B cell (primary cell): ENCODE measurements around the gene ARHGEF6. TPM values are rescaled to one million over a fixed set of nuclear protein-coding genes. Genes with fewer than 3 reads are reported as not detected.
A peak's percentile ranks its signal among the peaks of the same experiment; 100 is the strongest.

Experiments used
- ATAC-seq: fragments of 200-7000 bp; cut with Tn5 transposase; one replicate; pipeline ENCODE4 v1.10.0; 2021; ENCODE audit warnings: low read depth, mild to moderate bottlenecking, moderate number of reproducible peaks, moderate library complexity
- CTCF ChIA-PET: fragments of 350-600 bp; sonication (Branson Sonifier 250); formaldehyde crosslinking; loops from one replicate; lab custom pipeline; 2021; ENCODE audit warnings: antibody characterized with exemption, inconsistent platforms; lab: Charles Lee
- POLR2A ChIA-PET: fragments of 350-600 bp; sonication (Branson Sonifier 250); formaldehyde crosslinking; loops from one replicate; lab custom pipeline; 2021; ENCODE audit warnings: antibody characterized with exemption; lab: Charles Lee
- DNase-seq: peaks from one replicate; pipeline ENCODE4 v3.0.0; 2013
- H2AFZ ChIP-seq: 2 replicates; pipeline ENCODE4 v1.6.1; 2012; ENCODE audit warnings: mild to moderate bottlenecking, low read depth, low read length; ENCODE audit not compliant: insufficient read depth, poor library complexity, severe bottlenecking
- H3K27ac ChIP-seq, 2 donors: 1 replicate in 1 of 2; 2 replicates in 1 of 2; pipeline ENCODE4 v1.5.1; 2012 to 2013; ENCODE audit warnings: low read length in 2 of 2, mild to moderate bottlenecking in 2 of 2, moderate library complexity in 1 of 2
- H3K27me3 ChIP-seq, 4 experiments: fragments of 200-600 bp in 1 of 4; sonication (generic) in 1 of 4; replicated peaks in 1 of 4; 1 replicate in 2 of 4; 2 replicates in 2 of 4; pipeline versions ENCODE4 v1.6.1 to v1.7.0; 2013 to 2016; ENCODE audit warnings: low read length in 3 of 4, mild to moderate bottlenecking in 2 of 4, mixed read lengths in 1 of 4, moderate library complexity in 1 of 4; ENCODE audit not compliant: insufficient read depth in 4 of 4, control insufficient read depth in 3 of 4; ENCODE audit errors: control extremely low read depth in 1 of 4
- H3K36me3 ChIP-seq, 2 experiments: replicated peaks in 1 of 2; 1 replicate in 1 of 2; 2 replicates in 1 of 2; pipeline versions ENCODE4 v1.6.1 to v1.7.1; 2013; ENCODE audit warnings: low read length in 1 of 2; ENCODE audit not compliant: insufficient read depth in 2 of 2, control insufficient read depth in 1 of 2; ENCODE audit errors: control extremely low read depth in 1 of 2, extremely low read depth in 1 of 2
- H3K4me1 ChIP-seq, 2 donors: fragments of 200-600 bp in 1 of 2; sonication (generic) in 1 of 2; 1 replicate in 1 of 2; 2 replicates in 1 of 2; pipeline versions ENCODE4 v1.5.1 to v1.6.1; 2013 to 2017; ENCODE audit warnings: low read length in 2 of 2; ENCODE audit not compliant: control insufficient read depth in 2 of 2, insufficient read depth in 2 of 2
- H3K4me2 ChIP-seq: replicated peaks from 2 replicates; pipeline ENCODE3; 2012; ENCODE audit warnings: mild to moderate bottlenecking, low read depth, low read length; ENCODE audit not compliant: poor library complexity, severe bottlenecking
- H3K4me3 ChIP-seq, 5 experiments: fragments of 200-600 bp in 1 of 5; sonication (generic) in 1 of 5; 1 replicate in 3 of 5; 2 replicates in 2 of 5; pipeline versions ENCODE4 v1.5.1 to v1.7.0; 2011 to 2016; ENCODE audit warnings: low read length in 4 of 5, mild to moderate bottlenecking in 4 of 5, low read depth in 2 of 5, control low read depth in 1 of 5, moderate library complexity in 1 of 5; ENCODE audit not compliant: insufficient read depth in 1 of 5; ENCODE audit errors: control extremely low read depth in 1 of 5, extremely low read depth in 1 of 5
- H3K79me2 ChIP-seq: fragments of 200-600 bp; sonication (generic); one replicate; pipeline ENCODE4 v1.6.0; 2016; ENCODE audit warnings: low read length; ENCODE audit not compliant: control insufficient read depth, insufficient read depth
- H3K9ac ChIP-seq: fragments of 200-600 bp; sonication (generic); 2 replicates; pipeline ENCODE4 v1.6.1; 2017; ENCODE audit warnings: mild to moderate bottlenecking, low read length, moderate library complexity
- H3K9me3 ChIP-seq, 3 donors: one replicate each; pipeline versions ENCODE4 v1.6.1 to v1.7.1; 2013; ENCODE audit warnings: low read length in 2 of 3; ENCODE audit not compliant: control insufficient read depth in 2 of 3, insufficient read depth in 1 of 3; ENCODE audit errors: control extremely low read depth in 1 of 3
- H4K20me1 ChIP-seq: 2 replicates; pipeline ENCODE4 v1.6.0; 2012; ENCODE audit warnings: mild to moderate bottlenecking, low read length; ENCODE audit not compliant: insufficient read depth, control insufficient read depth, poor library complexity, severe bottlenecking
- H3K27ac Mint-ChIP-seq: one replicate; pipeline ENCODE4 v1.8.0; 2021; ENCODE audit warnings: mixed read lengths
- H3K27me3 Mint-ChIP-seq: one replicate; pipeline ENCODE4 v1.8.0; 2021; ENCODE audit warnings: mixed read lengths
- H3K4me1 Mint-ChIP-seq: one replicate; pipeline ENCODE4 v1.8.0; 2021; ENCODE audit warnings: mixed read lengths
- H3K4me3 Mint-ChIP-seq: one replicate; pipeline ENCODE4 v1.8.0; 2021; ENCODE audit warnings: mixed read lengths
- H3K9me3 Mint-ChIP-seq: one replicate; pipeline ENCODE4 v1.8.0; 2022; ENCODE audit warnings: mixed read lengths; ENCODE audit not compliant: insufficient read depth
- EZH2 ChIP-seq: IDR thresholded peaks from 2 replicates; pipeline ENCODE4 v1.6.1; 2012; ENCODE audit warnings: borderline replicate concordance, low read depth, mild to moderate bottlenecking, moderate library complexity, low read length; ENCODE audit not compliant: insufficient read depth, poor library complexity, severe bottlenecking
- WGBS: methylation state at CpG from one replicate; pipeline ENCODE4 v1.1.5; 2013; ENCODE audit warnings: missing lambda C conversion rate; ENCODE audit not compliant: insufficient coverage; 5-methylcytosine and 5-hydroxymethylcytosine counted together
- intact Hi-C: fragments of 100-400 bp; cut with micrococcal nuclease; formaldehyde crosslinking; loops from one replicate; pipeline ENCODE4 v1.10.0; 2022
- polyA plus RNA-seq: library from polyadenylated mRNA; depleted of rRNA; stranded (reverse); fragments of >200 nt; gene quantifications from 2 replicates; pipeline ENCODE4 v1.2.3, GENCODE V29; 2012
- total RNA-seq, 2 donors: library from RNA; stranded (reverse); fragments of 120-200 nt in 1 of 2; gene quantifications; 1 replicate in 1 of 2; 2 replicates in 1 of 2; pipeline versions ENCODE4 v1.2.3 to v1.2.4, GENCODE V29; 2013 to 2022
- TF ChIP-seq, protein P1 (sequence below): fragments of 200-600 bp; IDR thresholded peaks from one replicate; pipeline ENCODE4 v1.8.0; 2022; ENCODE audit warnings: antibody characterized with exemption, mild to moderate bottlenecking

ARHGEF6 gene
- total and polyA plus RNA-seq, 2 donors (not counting 1 experiment from before 2014, with no cell fraction given) = 29.6 to 43.4 TPM

GRCh38 chrX:136736690-136737089, 44.0 kb downstream of the ARHGEF6 start:
- no peak overlapping the region for H3K27ac Mint-ChIP-seq
- H3K4me3 Mint-ChIP-seq = no peak overlapping the region
- no peak for DNase-seq
- no peaks in the 10 kb centered on the region for H3K9me3 ChIP-seq
- no peaks in the 10 kb centered on the region for H3K27me3 Mint-ChIP-seq
- peaks cover 20% of the 10 kb centered on the region for H3K4me1 Mint-ChIP-seq
- ChIA-PET POLR2A (no interaction called here), CTCF (interaction anchor here (1.1 to 1.6 kb wide), 4 partner anchors 11 to 144 kb away, joined by 4 read pairs; partner anchors contain the start of gene RBMX)
- peaks cover 5 to 16% of the 10 kb centered on the region in 2 experiments for H3K36me3 ChIP-seq
- peaks cover 10 to 12% of the 10 kb centered on the region in 2 donors for H3K4me1 ChIP-seq
- H3K79me2 ChIP-seq = peaks cover 21% of the 10 kb centered on the region
- intact Hi-C loops = no loop called here
- whole genome bisulfite sequencing = no CpG with 5 or more reads among the region's 7 CpGs
- no peak overlapping the region for H3K9ac ChIP-seq
- no peak overlapping the region for H2AFZ ChIP-seq
- no peak for ATAC-seq
- H4K20me1 ChIP-seq = no peaks in the 10 kb centered on the region
- H3K27ac ChIP-seq = no peak overlapping the region
- no peak overlapping the region for H3K4me3 ChIP-seq
- no peak for TF ChIP-seq EZH2
- TF ChIP-seq, protein P1, sequence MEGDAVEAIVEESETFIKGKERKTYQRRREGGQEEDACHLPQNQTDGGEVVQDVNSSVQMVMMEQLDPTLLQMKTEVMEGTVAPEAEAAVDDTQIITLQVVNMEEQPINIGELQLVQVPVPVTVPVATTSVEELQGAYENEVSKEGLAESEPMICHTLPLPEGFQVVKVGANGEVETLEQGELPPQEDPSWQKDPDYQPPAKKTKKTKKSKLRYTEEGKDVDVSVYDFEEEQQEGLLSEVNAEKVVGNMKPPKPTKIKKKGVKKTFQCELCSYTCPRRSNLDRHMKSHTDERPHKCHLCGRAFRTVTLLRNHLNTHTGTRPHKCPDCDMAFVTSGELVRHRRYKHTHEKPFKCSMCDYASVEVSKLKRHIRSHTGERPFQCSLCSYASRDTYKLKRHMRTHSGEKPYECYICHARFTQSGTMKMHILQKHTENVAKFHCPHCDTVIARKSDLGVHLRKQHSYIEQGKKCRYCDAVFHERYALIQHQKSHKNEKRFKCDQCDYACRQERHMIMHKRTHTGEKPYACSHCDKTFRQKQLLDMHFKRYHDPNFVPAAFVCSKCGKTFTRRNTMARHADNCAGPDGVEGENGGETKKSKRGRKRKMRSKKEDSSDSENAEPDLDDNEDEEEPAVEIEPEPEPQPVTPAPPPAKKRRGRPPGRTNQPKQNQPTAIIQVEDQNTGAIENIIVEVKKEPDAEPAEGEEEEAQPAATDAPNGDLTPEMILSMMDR = no peak
- H3K27me3 ChIP-seq = no peaks in the 10 kb centered on the region
- H3K4me2 ChIP-seq = no peak overlapping the region
- no peaks in the 10 kb centered on the region for H3K9me3 Mint-ChIP-seq

GRCh38 chrX:136735601-136736000, 45.1 kb downstream of the ARHGEF6 start:
- H3K4me1 ChIP-seq = peaks cover 10 to 12% of the 10 kb centered on the region in 2 donors
- no CpG with 5 or more reads among the region's 1 CpG for WGBS
- no peak overlapping the region for H3K27ac ChIP-seq
- ATAC-seq (peak; percentile 47), DNase-seq (no peak)
- Mint-ChIP-seq H3K27ac (peak overlapping the region; percentile 51), H3K9me3 (no peaks in the 10 kb centered on the region), H3K4me3 (peak overlapping the region; percentile 24), H3K4me1 (peaks cover 20% of the 10 kb centered on the region), H3K27me3 (no peaks in the 10 kb centered on the region)
- H3K4me2 ChIP-seq = peak overlapping the region; percentile 54
- no peak for TF ChIP-seq EZH2
- TF ChIP-seq, protein P1 = no peak
- no peak overlapping the region for H3K9ac ChIP-seq
- H3K79me2 ChIP-seq = peaks cover 21% of the 10 kb centered on the region
- intact Hi-C loops = no loop called here
- H3K27me3 ChIP-seq = no peaks in the 10 kb centered on the region
- CTCF ChIA-PET = interaction anchor here (1.1 to 1.6 kb wide), 3 partner anchors 18 to 145 kb away, joined by 4 read pairs; partner anchors contain the start of gene RBMX
- H2AFZ ChIP-seq = no peak overlapping the region
- H4K20me1 ChIP-seq = no peaks in the 10 kb centered on the region
- POLR2A ChIA-PET = interaction anchor here (0.7 kb wide), 1 partner anchor 32 kb away, joined by 4 read pairs; no protein-coding TSS in a partner anchor
- no peaks in the 10 kb centered on the region for H3K9me3 ChIP-seq
- peaks cover 5 to 17% of the 10 kb centered on the region in 2 experiments for H3K36me3 ChIP-seq
- H3K4me3 ChIP-seq = peak overlapping the region in 1 of 5 experiments; percentile 30
